IPS-18a (cell line): ENCODE measurements around the gene SEC16B.

Source experiments
- H3K27ac ChIP-seq: one replicate; pipeline ENCODE4 v1.5.1; 2013; ENCODE audit warnings: low read length
- H3K27me3 ChIP-seq: one replicate; pipeline ENCODE4 v1.6.1; 2013; ENCODE audit warnings: mild to moderate bottlenecking, low read length; ENCODE audit not compliant: control insufficient read depth, insufficient read depth
- H3K36me3 ChIP-seq: one replicate; pipeline ENCODE4 v1.6.1; 2013; ENCODE audit warnings: low read depth, low read length; ENCODE audit not compliant: control insufficient read depth
- H3K4me1 ChIP-seq: one replicate; pipeline ENCODE4 v1.6.1; 2013; ENCODE audit warnings: low read depth, low read length; ENCODE audit not compliant: control insufficient read depth
- H3K4me3 ChIP-seq: one replicate; pipeline ENCODE4 v1.5.1; 2013; ENCODE audit warnings: low read length
- H3K9ac ChIP-seq: one replicate; pipeline ENCODE4 v1.6.1; 2013; ENCODE audit warnings: mild to moderate bottlenecking, low read length, moderate library complexity
- H3K9me3 ChIP-seq: one replicate; pipeline ENCODE4 v1.6.1; 2013; ENCODE audit warnings: low read depth, low read length; ENCODE audit not compliant: control insufficient read depth

The SEC16B gene

DNA sequence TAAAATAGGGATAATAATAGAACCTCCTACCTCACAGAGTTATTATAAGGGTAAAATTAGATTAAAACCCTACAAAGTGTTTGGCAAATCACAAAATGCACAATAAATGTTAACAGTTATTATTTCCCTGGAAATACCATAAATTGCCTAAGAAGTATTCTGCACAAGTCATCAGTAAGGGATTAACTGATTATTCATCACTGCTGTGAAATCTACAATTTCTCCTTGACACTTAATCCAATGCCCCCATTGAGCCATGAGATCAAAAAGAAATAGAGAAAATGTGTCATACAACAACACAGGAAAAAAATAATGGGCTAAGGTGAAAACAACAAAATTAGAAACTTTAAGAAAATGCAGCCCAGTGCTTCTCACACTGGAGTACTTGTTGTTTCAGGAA, 6.7 kb upstream of the SEC16B start:
- Histone ChIP-seq H3K9ac (no peak overlapping the region), H3K4me3 (no peak overlapping the region), H3K9me3 (no peaks in the 10 kb centered on the region), H3K27ac (no peak overlapping the region), H3K4me1 (no peaks in the 10 kb centered on the region), H3K27me3 (no peaks in the 10 kb centered on the region), H3K36me3 (no peaks in the 10 kb centered on the region)

DNA sequence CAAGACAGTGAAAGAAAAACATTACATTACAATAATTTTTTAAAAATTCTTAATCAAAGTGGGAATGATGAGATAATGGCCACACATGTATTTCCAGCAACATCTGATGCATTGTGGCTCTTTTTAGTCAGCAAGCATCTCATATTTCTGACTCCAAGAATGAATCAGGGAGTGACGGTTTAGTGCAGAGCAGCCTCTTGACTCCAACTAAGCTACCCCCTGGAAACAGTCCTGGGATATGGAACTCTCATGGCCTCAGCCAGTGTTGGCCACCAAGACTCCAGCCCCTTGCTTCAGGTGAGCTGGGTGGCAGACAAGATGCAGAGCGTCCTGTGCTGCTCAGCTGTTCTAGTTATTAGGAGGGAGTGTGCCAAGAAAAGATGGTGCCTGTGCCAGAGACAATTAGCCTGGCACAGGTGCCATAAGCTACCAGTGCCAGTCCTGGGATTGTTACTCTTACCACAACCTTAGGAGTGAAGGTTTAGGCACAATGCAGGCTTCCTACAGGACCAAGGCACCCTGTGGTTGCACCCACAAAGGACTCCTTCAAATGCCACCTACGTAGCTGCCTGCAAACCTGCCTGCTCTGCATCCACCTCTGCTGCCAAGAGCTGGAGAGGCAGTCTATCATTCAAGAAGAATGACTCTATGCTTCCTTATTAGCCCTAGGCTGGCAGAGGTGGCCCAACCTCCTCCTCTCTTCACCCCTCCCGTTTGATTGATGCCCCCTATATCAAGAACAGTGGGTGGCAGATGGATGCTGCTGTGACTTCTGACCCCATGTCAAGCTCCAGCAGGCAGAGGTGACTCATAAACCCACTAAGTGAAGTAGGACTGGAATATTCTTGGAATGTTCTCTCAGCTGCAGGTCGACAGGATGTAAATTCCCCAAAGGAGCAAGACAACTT, 6.0 kb upstream of the SEC16B start:
- H3K36me3 ChIP-seq = no peaks in the 10 kb centered on the region

DNA sequence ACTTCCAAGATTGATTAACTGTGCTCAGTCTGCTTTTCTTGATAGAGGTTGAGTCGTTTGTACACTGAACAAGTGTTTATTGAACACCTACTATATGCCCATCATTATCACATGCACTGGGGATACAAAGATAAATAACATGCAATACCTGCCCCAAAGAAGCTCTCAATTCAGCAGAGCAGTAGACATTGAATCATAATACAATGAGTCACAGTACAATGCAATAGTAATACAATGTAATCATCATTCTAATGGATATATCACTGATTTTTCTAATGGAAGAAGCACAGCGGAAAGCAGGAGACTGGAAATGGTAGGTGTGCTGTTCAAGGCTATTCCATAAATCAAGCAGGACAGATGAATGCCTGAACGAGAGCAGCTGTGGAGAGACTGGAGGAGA, 3.7 kb upstream of the SEC16B start:
- H3K4me1 ChIP-seq = no peaks in the 10 kb centered on the region
- H3K36me3 ChIP-seq = no peaks in the 10 kb centered on the region
- H3K27ac ChIP-seq = no peak overlapping the region
- no peak overlapping the region for H3K4me3 ChIP-seq
- H3K27me3 ChIP-seq = no peaks in the 10 kb centered on the region
- H3K9ac ChIP-seq = no peak overlapping the region
- no peaks in the 10 kb centered on the region for H3K9me3 ChIP-seq

More for the DNA sequence above, 6.0 kb upstream of the SEC16B start:
- Histone ChIP-seq H3K4me3 (no peak overlapping the region), H3K9ac (no peak overlapping the region), H3K9me3 (no peaks in the 10 kb centered on the region), H3K27ac (no peak overlapping the region), H3K4me1 (no peaks in the 10 kb centered on the region), H3K27me3 (no peaks in the 10 kb centered on the region)

- no peaks in the 10 kb centered on the region for H3K27me3 ChIP-seq
Observed at GRCh38 chr1:177969109-177969508, 749 bp downstream of the SEC16B start.

GRCh38 chr1:177966199-177966598, 3.7 kb downstream of the SEC16B start:
- Histone ChIP-seq H3K27me3 (no peaks in the 10 kb centered on the region), H3K27ac (no peak overlapping the region), H3K9me3 (no peaks in the 10 kb centered on the region), H3K9ac (no peak overlapping the region), H3K36me3 (no peaks in the 10 kb centered on the region), H3K4me3 (no peak overlapping the region), H3K4me1 (no peaks in the 10 kb centered on the region)

More at GRCh38 chr1:177969109-177969508, 749 bp downstream of the SEC16B start:
- Histone ChIP-seq H3K4me1 (no peaks in the 10 kb centered on the region), H3K9me3 (no peaks in the 10 kb centered on the region), H3K4me3 (no peak overlapping the region), H3K36me3 (no peaks in the 10 kb centered on the region), H3K9ac (no peak overlapping the region), H3K27ac (no peak overlapping the region)

GRCh38 chr1:177965293-177965692, 4.6 kb downstream of the SEC16B start:
- Histone ChIP-seq H3K9ac (no peak overlapping the region), H3K36me3 (no peaks in the 10 kb centered on the region), H3K4me1 (peaks cover under 1% of the 10 kb centered on the region), H3K27me3 (no peaks in the 10 kb centered on the region), H3K27ac (no peak overlapping the region), H3K9me3 (no peaks in the 10 kb centered on the region), H3K4me3 (no peak overlapping the region)

GRCh38 chr1:177964336-177964735, 5.5 kb downstream of the SEC16B start:
- Histone ChIP-seq H3K27ac (no peak overlapping the region), H3K27me3 (no peaks in the 10 kb centered on the region), H3K9ac (no peak overlapping the region), H3K4me3 (no peak overlapping the region), H3K36me3 (no peaks in the 10 kb centered on the region), H3K9me3 (no peaks in the 10 kb centered on the region), H3K4me1 (peaks cover 8% of the 10 kb centered on the region)

DNA sequence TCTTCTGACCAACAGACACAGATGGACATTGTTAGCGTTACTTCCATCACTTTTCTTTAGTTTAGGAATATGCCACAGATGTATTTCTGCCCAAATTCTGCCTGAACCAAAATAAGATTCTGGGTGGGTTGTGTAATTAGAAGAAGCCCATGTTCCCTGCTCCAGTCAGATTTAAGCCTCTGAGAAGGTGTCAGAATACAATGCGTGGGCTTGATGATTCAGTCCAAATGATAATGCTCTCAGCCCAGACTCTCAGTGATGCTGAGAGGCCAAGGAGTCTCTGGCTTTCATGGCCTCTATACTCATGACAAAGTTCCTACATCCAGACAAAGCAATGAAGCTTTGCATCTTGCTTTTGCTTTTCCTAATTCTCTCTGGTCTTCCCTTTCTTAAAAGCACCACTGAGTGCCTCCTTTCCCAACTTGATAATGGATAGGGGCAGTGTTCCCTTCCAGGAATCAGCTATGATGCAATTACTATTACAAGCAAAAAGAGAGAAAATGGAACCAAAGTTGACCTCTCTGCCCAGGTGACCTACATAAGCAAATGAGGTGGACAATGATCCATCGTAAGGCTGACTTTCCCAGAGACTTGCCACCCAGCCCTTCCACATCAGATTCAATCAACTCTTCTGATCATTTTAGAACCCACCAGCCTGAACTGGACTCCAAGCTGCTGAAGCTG, 8.8 kb downstream of the SEC16B start:
- Histone ChIP-seq H3K9me3 (no peaks in the 10 kb centered on the region), H3K4me3 (no peak overlapping the region)

DNA sequence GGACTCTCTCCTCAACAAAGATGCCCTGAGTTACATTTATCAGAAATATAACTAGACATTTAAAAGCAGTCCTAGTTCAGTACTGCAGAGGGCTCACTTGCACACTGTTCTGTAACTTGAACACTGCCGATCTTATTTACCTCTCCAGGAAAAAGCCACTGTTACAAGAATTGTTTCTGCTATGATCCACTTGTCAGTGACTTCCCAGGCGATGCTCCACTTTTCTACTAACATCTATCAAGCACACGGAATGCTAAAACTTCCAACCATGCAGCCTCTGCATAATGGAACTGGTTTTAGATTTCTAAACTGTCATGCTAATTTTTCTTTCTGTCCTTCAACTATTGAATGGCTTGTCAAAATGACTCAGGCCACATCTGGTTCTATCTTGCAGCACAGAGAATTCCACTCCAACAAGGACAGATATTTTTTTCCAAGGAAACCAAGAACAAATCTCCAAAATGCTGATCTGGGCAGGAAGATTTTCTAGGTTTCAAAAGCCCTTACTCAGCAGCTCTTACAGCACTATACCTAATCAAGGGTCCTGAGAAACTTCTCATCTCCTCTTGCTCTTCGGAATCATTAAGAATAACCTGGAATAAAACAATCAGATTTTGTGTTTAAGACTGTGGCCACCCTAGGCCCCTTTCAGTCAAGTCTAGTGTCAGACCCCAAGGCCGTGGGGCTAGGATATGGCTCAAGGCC, 9.9 kb downstream of the SEC16B start:
- no peak overlapping the region for H3K9ac ChIP-seq
- no peak overlapping the region for H3K4me3 ChIP-seq
- no peaks in the 10 kb centered on the region for H3K27me3 ChIP-seq
- no peaks in the 10 kb centered on the region for H3K36me3 ChIP-seq
- H3K4me1 ChIP-seq = peaks cover 11% of the 10 kb centered on the region
- H3K9me3 ChIP-seq = no peaks in the 10 kb centered on the region
- no peak overlapping the region for H3K27ac ChIP-seq

More for the DNA sequence above, 8.8 kb downstream of the SEC16B start:
- Histone ChIP-seq H3K27ac (no peak overlapping the region), H3K4me1 (peaks cover 11% of the 10 kb centered on the region), H3K36me3 (no peaks in the 10 kb centered on the region), H3K27me3 (no peaks in the 10 kb centered on the region), H3K9ac (no peak overlapping the region)

DNA sequence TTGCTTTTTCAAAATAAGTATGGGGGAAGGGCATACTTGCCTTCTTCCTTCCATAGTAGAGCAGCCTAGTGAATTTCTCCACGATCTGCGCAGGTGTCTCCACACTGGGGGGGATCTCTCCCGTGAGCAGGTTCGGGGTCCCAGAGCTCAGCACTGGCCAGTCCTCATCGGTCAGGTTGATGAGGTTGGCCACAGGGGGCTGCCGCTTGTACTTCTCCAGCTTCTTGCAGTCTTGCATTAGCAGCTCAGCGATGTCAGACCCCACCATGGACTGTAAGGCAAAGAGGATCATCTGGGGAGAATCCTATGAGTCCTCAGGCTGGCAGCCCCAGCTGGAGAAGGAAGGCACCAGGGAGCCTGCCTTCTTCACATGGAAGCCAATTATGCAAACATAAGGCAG, 11.8 kb downstream of the SEC16B start:
- no peaks in the 10 kb centered on the region for H3K27me3 ChIP-seq
- H3K9me3 ChIP-seq = no peaks in the 10 kb centered on the region
- no peak overlapping the region for H3K9ac ChIP-seq
- H3K4me1 ChIP-seq = peaks cover 11% of the 10 kb centered on the region
- H3K4me3 ChIP-seq = no peak overlapping the region
- H3K36me3 ChIP-seq = no peaks in the 10 kb centered on the region
- H3K27ac ChIP-seq = no peak overlapping the region

DNA sequence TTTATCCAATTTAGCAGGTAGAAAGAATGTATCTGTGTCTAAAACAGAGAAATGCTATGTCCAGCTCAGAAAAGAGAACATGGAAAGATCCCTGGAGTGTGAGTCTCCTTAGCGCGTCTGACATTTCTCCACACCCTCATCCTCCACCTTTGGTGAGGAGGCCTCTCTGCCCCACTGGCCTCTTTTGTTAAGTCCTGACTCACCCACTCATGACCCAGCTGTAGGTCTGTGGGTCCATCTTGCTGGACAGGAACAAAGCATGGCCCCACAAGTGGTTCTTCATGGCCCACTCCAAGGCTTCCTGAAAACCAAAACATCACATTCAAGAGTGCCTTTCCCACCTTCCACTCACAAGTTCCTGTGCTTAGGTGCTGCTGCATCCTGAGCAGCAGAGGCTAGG, 15.8 kb downstream of the SEC16B start:
- no peaks in the 10 kb centered on the region for H3K9me3 ChIP-seq
- H3K36me3 ChIP-seq = no peaks in the 10 kb centered on the region
- no peaks in the 10 kb centered on the region for H3K27me3 ChIP-seq
- peaks cover 3% of the 10 kb centered on the region for H3K4me1 ChIP-seq
- H3K27ac ChIP-seq = no peak overlapping the region
- H3K9ac ChIP-seq = no peak overlapping the region
- H3K4me3 ChIP-seq = no peak overlapping the region
